ENCODE data around the gene RFX1. TPM values are rescaled to one million over a fixed set of nuclear protein-coding genes. Genes with fewer than 3 reads are reported as not detected.
"Not testable (repeated sequence)": the region's sequence is repeated elsewhere in the genome, so short reads cannot be mapped to it uniquely, and the experiment has no call there.

RFX1 gene
- total and polyA plus RNA-seq, 2 experiments from 2014 or later = 1.7 to 2.5 TPM

GRCh38 chr19:14023404-14024235 lies 17.5 kb upstream of the RFX1 start:
- no peaks in the 10 kb centered on the region for H3K27me3 ChIP-seq (replicated peaks; ENCODE audit: insufficient read depth)
- TF ChIP-seq EZH2 (IDR thresholded peaks at IDR 0.05; ENCODE audit: insufficient read depth, poor library complexity, severe bottlenecking) (no peak), EZH2phosphoT487 (IDR thresholded peaks at IDR 0.05; ENCODE audit: insufficient read depth, low read depth) (no peak)
- H3K4me1 ChIP-seq (ENCODE audit: insufficient read depth) = peaks cover 3% of the 10 kb centered on the region; the same call in 1 of the 2 replicates
- H3K9me3 ChIP-seq (ENCODE audit: low read depth) = no peaks in the 10 kb centered on the region
- in situ Hi-C loops (cut with MboI) = no loop called here
- no peaks in the 10 kb centered on the region for H3K79me2 ChIP-seq (ENCODE audit: insufficient read depth)
- peak overlapping the region; percentile 73 for H2AFZ ChIP-seq
- no peak overlapping the region for H3K27ac ChIP-seq
- no peak overlapping the region for H3K4me2 ChIP-seq (ENCODE audit: unreplicated experiment)
- H3K36me3 ChIP-seq (ENCODE audit: low read depth) = no peaks in the 10 kb centered on the region
- H3K4me3 ChIP-seq = no peak overlapping the region
- H3K9ac ChIP-seq = no peak overlapping the region
- no peaks in the 10 kb centered on the region for H4K20me1 ChIP-seq (ENCODE audit: insufficient read depth)
- no peaks in the 10 kb centered on the region for H3K9me2 ChIP-seq (ENCODE audit: insufficient read depth)
- no peaks in the 10 kb centered on the region for H3F3A ChIP-seq (ENCODE audit: insufficient read depth)
- peak; percentile 73 for DNase-seq
- 58 to 63% methylated on average over 9 of the region's 9 CpGs for WGBS, 2 experiments (ENCODE audit: low coverage in 1 of 2, low lambda C conversion rate in 2 of 2, missing lambda C conversion rate in 2 of 2)

- Histone ChIP-seq H3K4me2 (ENCODE audit: unreplicated experiment) (no peak overlapping the region), H3K4me1 (ENCODE audit: insufficient read depth) (peaks cover 3% of the 10 kb centered on the region; the same call in 1 of the 2 replicates), H4K20me1 (ENCODE audit: insufficient read depth) (no peaks in the 10 kb centered on the region), H3F3A (ENCODE audit: insufficient read depth) (no peaks in the 10 kb centered on the region), H2AFZ (no peak overlapping the region), H3K79me2 (ENCODE audit: insufficient read depth) (no peaks in the 10 kb centered on the region), H3K36me3 (ENCODE audit: low read depth) (no peaks in the 10 kb centered on the region), H3K4me3 (no peak overlapping the region), H3K27ac (no peak overlapping the region), H3K27me3 (replicated peaks; ENCODE audit: insufficient read depth) (no peaks in the 10 kb centered on the region), H3K9me2 (ENCODE audit: insufficient read depth) (no peaks in the 10 kb centered on the region), H3K9ac (no peak overlapping the region), H3K9me3 (ENCODE audit: low read depth) (no peaks in the 10 kb centered on the region)
- TF ChIP-seq EZH2phosphoT487 (IDR thresholded peaks at IDR 0.05; ENCODE audit: insufficient read depth, low read depth) (no peak), EZH2 (IDR thresholded peaks at IDR 0.05; ENCODE audit: insufficient read depth, poor library complexity, severe bottlenecking) (no peak)
- WGBS, 2 experiments (ENCODE audit: low coverage in 1 of 2, low lambda C conversion rate in 2 of 2, missing lambda C conversion rate in 2 of 2) = 91 to 93% methylated on average over 4 of the region's 4 CpGs
- peak; percentile 23 for DNase-seq
- in situ Hi-C loops (cut with MboI) = no loop called here
Measured at GRCh38 chr19:14022469-14022868, 16.3 kb upstream of the RFX1 start.

- no peaks in the 10 kb centered on the region for H3K9me3 ChIP-seq (ENCODE audit: low read depth)
- TF ChIP-seq EZH2phosphoT487 (IDR thresholded peaks at IDR 0.05; ENCODE audit: insufficient read depth, low read depth) = no peak
- TF ChIP-seq EZH2 (IDR thresholded peaks at IDR 0.05; ENCODE audit: insufficient read depth, poor library complexity, severe bottlenecking) = no peak
- H3K36me3 ChIP-seq (ENCODE audit: low read depth) = no peaks in the 10 kb centered on the region
- DNase-seq = no peak
- WGBS, 2 experiments (ENCODE audit: low coverage in 1 of 2, low lambda C conversion rate in 2 of 2, missing lambda C conversion rate in 2 of 2) = 68 to 71% methylated on average over 5 of the region's 5 CpGs
- H3K27ac ChIP-seq = no peak overlapping the region
- H3K9ac ChIP-seq = no peak overlapping the region
- H3F3A ChIP-seq (ENCODE audit: insufficient read depth) = no peaks in the 10 kb centered on the region
- no peak overlapping the region for H2AFZ ChIP-seq
- in situ Hi-C loops (cut with MboI) = no loop called here
- H3K27me3 ChIP-seq (replicated peaks; ENCODE audit: insufficient read depth) = no peaks in the 10 kb centered on the region
- no peaks in the 10 kb centered on the region for H3K79me2 ChIP-seq (ENCODE audit: insufficient read depth)
- no peak overlapping the region for H3K4me3 ChIP-seq
- H3K4me2 ChIP-seq (ENCODE audit: unreplicated experiment) = no peak overlapping the region
- H3K9me2 ChIP-seq (ENCODE audit: insufficient read depth) = no peaks in the 10 kb centered on the region
- H3K4me1 ChIP-seq (ENCODE audit: insufficient read depth) = peaks cover 3% of the 10 kb centered on the region; the same call in 1 of the 2 replicates
- no peaks in the 10 kb centered on the region for H4K20me1 ChIP-seq (ENCODE audit: insufficient read depth)
Measured at GRCh38 chr19:14021474-14021873, 15.4 kb upstream of the RFX1 start.

GRCh38 chr19:14019739-14020138 lies 13.6 kb upstream of the RFX1 start:
- in situ Hi-C loops (cut with MboI); H2AFZ ChIP-seq; H4K20me1 ChIP-seq (ENCODE audit: insufficient read depth); H3K27me3 ChIP-seq (replicated peaks; ENCODE audit: insufficient read depth); H3K9me3 ChIP-seq (ENCODE audit: low read depth); H3K36me3 ChIP-seq (ENCODE audit: low read depth); H3K4me2 ChIP-seq (ENCODE audit: unreplicated experiment); H3K79me2 ChIP-seq (ENCODE audit: insufficient read depth); H3K27ac ChIP-seq; H3F3A ChIP-seq (ENCODE audit: insufficient read depth); H3K9me2 ChIP-seq (ENCODE audit: insufficient read depth); DNase-seq; H3K9ac ChIP-seq; H3K4me3 ChIP-seq; H3K4me1 ChIP-seq (ENCODE audit: insufficient read depth): not testable (repeated sequence)
- WGBS, 2 experiments (ENCODE audit: low coverage in 1 of 2, low lambda C conversion rate in 2 of 2, missing lambda C conversion rate in 2 of 2) = 59 to 61% methylated on average over 3 of the region's 3 CpGs

All from GM23248 (cell line).